HFF-Myc (cell line): Measurements from ENCODE around the gene OR10A4.
"Not testable (repeated sequence)": the region's sequence is repeated elsewhere in the genome, so short reads cannot be mapped to it uniquely, and the experiment has no call there.

ENCODE experiments used
- DNase-seq: peaks from one replicate; pipeline ENCODE4 v3.0.0-alpha.2; 2011; ENCODE audit warnings: low read depth; ENCODE audit errors: extremely low read depth
- H3K4me3 ChIP-seq: replicated peaks from 2 replicates; pipeline ENCODE4 v1.5.1; 2011; ENCODE audit warnings: low read depth, mild to moderate bottlenecking, control low read depth, low read length
- CTCF ChIP-seq: IDR thresholded peaks from 2 replicates; pipeline ENCODE4 v1.5.1; 2012; ENCODE audit warnings: mild to moderate bottlenecking, low read depth, low read length, control low read depth; ENCODE audit errors: missing control alignments

The OR10A4 gene

GRCh38 chr11:6892400-6892799, 16.0 kb downstream of the OR10A4 start, which contains the start of gene OR2D2:
OR2D2 (minus strand) TSS chr11:6892500; CDS start chr11:6892500, 0 bp downstream.
- no peak for TF ChIP-seq CTCF
- no peak within 1 kb of the TSS for H3K4me3 ChIP-seq

DNA sequence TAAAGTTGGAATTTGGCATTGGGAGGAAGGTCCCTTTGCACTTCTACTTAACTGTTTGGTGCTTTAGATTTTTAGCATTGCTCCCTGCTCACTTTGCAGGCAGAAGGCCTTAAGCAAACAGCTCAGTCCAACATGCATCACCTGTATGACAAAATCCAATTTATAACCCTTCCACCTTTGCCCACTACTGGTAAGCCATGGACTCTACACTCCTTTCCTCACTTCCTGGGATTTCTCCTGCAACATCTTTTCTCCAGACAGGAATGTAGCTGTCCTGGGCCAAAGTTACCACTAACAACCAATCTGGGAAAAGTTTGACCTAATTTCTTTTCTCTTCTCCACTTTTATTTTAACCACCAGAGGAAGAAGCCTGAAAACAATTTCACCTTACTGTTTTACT, 17.7 kb downstream of the OR10A4 start:
- no peak for DNase-seq

More at GRCh38 chr11:6892400-6892799, 16.0 kb downstream of the OR10A4 start, which contains the start of gene OR2D2:
- DNase-seq, result no peak

GRCh38 chr11:6895010-6895409, 18.6 kb downstream of the OR10A4 start:
- DNase-seq, result no peak
- H3K4me3 ChIP-seq, result no peak overlapping the region
- no peak for TF ChIP-seq CTCF

More for the DNA sequence above, 17.7 kb downstream of the OR10A4 start:
- H3K4me3 ChIP-seq, result no peak overlapping the region
- TF ChIP-seq CTCF, result no peak

DNA sequence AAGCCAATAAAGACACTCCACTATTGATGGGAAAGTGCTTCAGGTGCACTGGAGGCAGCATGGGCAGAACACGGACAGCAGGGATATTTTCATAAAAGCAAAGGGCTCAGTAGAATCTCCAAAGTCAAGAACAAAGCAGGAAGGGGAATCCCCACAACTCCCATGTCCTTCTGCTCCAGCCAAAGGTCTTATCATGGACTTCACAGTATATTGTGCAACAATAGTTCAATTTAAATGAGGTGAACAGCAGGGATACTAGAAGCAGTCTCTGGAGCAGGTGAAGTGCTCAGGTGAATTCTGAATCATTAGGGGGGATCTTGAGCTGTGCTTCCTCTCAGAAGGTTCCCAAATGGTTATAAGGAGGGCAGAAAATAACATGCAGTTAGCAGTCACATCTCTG, 22.5 kb downstream of the OR10A4 start:
- no peak for DNase-seq
- no peak overlapping the region for H3K4me3 ChIP-seq
- TF ChIP-seq CTCF, result no peak

- no peak overlapping the region for H3K4me3 ChIP-seq
- DNase-seq, result no peak
- TF ChIP-seq CTCF, result no peak
These were observed 24.0 kb downstream of the OR10A4 start for GRCh38 chr11:6900327-6900999.

- H3K4me3 ChIP-seq, DNase-seq: not testable (repeated sequence)
These were observed 28.4 kb downstream of the OR10A4 start for GRCh38 chr11:6904804-6905203.

GRCh38 chr11:6911378-6911777, 35.0 kb downstream of the OR10A4 start:
- H3K4me3 ChIP-seq, result no peak overlapping the region
- no peak for DNase-seq
- no peak for TF ChIP-seq CTCF
